Nephron progenitor cell (in vitro differentiated cells): ENCODE data around the gene SUSD2.
A peak's percentile ranks its signal among the peaks of the same experiment; 100 is the strongest.

Experiments
- DNase-seq: peaks from one replicate; pipeline ENCODE4 v3.0.0; 2021
- H3K27ac Mint-ChIP-seq: 2 replicates; pipeline ENCODE4 v1.8.0; 2021; ENCODE audit warnings: mild to moderate bottlenecking, moderate library complexity, mixed read lengths
- H3K27me3 Mint-ChIP-seq: 2 replicates; pipeline ENCODE4 v1.8.0; 2021; ENCODE audit warnings: mild to moderate bottlenecking, low read depth, mixed read lengths; ENCODE audit not compliant: poor library complexity
- H3K36me3 Mint-ChIP-seq: 2 replicates; pipeline ENCODE4 v1.8.0; 2021; ENCODE audit warnings: low read depth, mixed read lengths
- H3K4me1 Mint-ChIP-seq: 2 replicates; pipeline ENCODE4 v1.8.0; 2021; ENCODE audit warnings: mixed read lengths
- H3K4me3 Mint-ChIP-seq: 2 replicates; pipeline ENCODE4 v1.8.0; 2021; ENCODE audit warnings: mild to moderate bottlenecking, moderate library complexity, mixed read lengths
- H3K9me3 Mint-ChIP-seq: 2 replicates; pipeline ENCODE4 v1.8.0; 2021; ENCODE audit warnings: mild to moderate bottlenecking, moderate library complexity, mixed read lengths
- TF ChIP-seq, protein P1 (sequence below): fragments of 200-600 bp; sonication (generic); IDR thresholded peaks from 2 replicates; pipeline ENCODE4 v1.5.0; 2021; ENCODE audit warnings: antibody characterized with exemption

Gene SUSD2

DNA sequence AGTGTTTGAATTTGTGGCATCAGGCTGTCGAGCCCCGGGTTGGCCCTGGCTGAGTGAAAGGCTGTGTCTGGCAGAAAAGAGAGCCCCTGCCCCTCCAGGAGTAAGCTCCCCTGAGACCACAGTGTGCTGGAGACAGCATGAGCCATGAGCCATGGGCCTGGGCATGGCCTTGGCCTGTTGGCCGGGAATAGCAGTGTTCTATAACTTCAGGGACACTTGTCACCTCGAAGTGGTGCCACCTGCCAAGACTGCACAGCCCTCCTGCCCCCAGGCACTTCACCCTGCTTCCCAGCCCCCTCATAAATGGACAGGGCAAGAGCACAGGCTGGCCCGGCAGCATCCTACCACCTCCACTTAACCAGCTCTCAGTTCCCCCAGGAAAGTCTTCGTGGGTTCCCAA is 20.7 kb upstream of the SUSD2 start:
- TF ChIP-seq, protein P1, sequence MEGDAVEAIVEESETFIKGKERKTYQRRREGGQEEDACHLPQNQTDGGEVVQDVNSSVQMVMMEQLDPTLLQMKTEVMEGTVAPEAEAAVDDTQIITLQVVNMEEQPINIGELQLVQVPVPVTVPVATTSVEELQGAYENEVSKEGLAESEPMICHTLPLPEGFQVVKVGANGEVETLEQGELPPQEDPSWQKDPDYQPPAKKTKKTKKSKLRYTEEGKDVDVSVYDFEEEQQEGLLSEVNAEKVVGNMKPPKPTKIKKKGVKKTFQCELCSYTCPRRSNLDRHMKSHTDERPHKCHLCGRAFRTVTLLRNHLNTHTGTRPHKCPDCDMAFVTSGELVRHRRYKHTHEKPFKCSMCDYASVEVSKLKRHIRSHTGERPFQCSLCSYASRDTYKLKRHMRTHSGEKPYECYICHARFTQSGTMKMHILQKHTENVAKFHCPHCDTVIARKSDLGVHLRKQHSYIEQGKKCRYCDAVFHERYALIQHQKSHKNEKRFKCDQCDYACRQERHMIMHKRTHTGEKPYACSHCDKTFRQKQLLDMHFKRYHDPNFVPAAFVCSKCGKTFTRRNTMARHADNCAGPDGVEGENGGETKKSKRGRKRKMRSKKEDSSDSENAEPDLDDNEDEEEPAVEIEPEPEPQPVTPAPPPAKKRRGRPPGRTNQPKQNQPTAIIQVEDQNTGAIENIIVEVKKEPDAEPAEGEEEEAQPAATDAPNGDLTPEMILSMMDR = no peak
- no peak overlapping the region for H3K27ac Mint-ChIP-seq
- peaks cover 22% of the 10 kb centered on the region for H3K4me1 Mint-ChIP-seq
- peaks cover 3% of the 10 kb centered on the region for H3K27me3 Mint-ChIP-seq
- no peak for DNase-seq
- H3K36me3 Mint-ChIP-seq = no peaks in the 10 kb centered on the region
- no peaks in the 10 kb centered on the region for H3K9me3 Mint-ChIP-seq
- H3K4me3 Mint-ChIP-seq = no peak overlapping the region

DNA sequence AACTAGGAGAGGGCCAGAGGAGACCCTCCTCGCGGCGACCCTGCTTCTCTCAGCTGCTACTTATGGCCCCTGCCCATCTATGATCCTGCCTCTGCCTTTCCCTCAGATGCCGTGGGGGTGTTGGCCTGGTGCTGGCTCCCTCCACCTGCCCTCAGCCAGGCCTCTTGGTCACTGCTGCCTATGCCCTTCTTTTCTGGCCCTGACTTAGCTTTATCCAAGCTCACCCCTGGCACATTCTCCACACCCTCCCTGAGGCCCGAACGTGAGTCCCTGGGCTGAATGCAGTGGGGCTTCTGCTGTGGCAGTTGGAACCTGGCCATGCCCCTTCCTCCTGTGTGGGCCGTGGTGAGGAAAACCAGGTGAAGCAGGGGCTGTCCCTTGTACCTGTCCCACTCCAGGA is 19.8 kb upstream of the SUSD2 start:
- TF ChIP-seq, protein P1 = no peak
- no peaks in the 10 kb centered on the region for H3K9me3 Mint-ChIP-seq

DNA sequence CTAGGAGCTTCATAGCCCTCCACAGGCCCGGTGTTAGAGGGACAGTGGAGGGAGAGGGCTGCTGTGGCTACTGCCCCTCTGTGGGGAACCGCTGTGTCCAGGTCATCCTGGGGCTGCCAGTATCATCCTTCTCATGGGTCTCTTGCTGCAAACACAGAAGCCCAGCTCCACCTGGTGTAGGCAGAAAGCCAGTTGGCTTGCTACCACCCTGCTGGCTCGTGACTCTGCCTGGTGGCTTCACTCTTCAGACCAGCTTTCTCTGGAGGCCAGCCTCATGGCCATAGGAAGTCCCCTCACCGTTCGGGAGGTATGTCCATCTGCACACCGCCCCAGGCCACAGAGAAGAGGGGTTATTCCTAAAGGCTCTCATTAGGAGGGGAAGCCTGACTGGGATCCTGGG is 19.4 kb upstream of the SUSD2 start:
- peak overlapping the region; percentile 59 for H3K27ac Mint-ChIP-seq
- H3K27me3 Mint-ChIP-seq = no peaks in the 10 kb centered on the region
- DNase-seq = no peak
- TF ChIP-seq, protein P1 = no peak
- H3K4me3 Mint-ChIP-seq = no peak overlapping the region
- no peaks in the 10 kb centered on the region for H3K9me3 Mint-ChIP-seq
- no peaks in the 10 kb centered on the region for H3K36me3 Mint-ChIP-seq
- peaks cover 15% of the 10 kb centered on the region for H3K4me1 Mint-ChIP-seq

More for the DNA sequence above, 19.8 kb upstream of the SUSD2 start:
- H3K27ac Mint-ChIP-seq = no peak overlapping the region
- peaks cover 19% of the 10 kb centered on the region for H3K4me1 Mint-ChIP-seq
- H3K36me3 Mint-ChIP-seq = no peaks in the 10 kb centered on the region
- no peak for DNase-seq
- no peaks in the 10 kb centered on the region for H3K27me3 Mint-ChIP-seq
- no peak overlapping the region for H3K4me3 Mint-ChIP-seq

DNA sequence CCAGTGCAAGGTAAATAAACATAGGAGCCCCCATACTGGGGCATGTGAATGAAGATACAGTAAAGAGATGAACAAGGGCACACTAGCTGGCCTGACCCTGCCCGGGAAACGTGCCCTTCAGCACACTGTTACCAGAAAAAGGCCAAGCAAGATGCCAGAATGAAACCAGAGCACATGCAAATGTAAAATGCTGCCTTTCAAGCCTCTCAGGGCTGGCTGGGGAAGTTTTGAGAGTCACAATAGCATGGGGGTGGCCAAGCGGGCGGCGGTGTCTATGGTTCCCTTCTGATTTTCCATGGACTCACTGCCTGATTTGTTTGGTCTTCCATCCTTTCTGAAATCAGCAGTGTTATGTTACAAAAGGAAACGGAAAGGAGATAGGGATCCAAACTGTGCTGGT is 18.9 kb upstream of the SUSD2 start:
- Mint-ChIP-seq H3K4me1 (peaks cover 10% of the 10 kb centered on the region), H3K4me3 (no peak overlapping the region), H3K27me3 (no peaks in the 10 kb centered on the region), H3K36me3 (peaks cover under 1% of the 10 kb centered on the region), H3K9me3 (no peaks in the 10 kb centered on the region), H3K27ac (no peak overlapping the region)
- DNase-seq = no peak
- TF ChIP-seq, protein P1 = no peak

DNA sequence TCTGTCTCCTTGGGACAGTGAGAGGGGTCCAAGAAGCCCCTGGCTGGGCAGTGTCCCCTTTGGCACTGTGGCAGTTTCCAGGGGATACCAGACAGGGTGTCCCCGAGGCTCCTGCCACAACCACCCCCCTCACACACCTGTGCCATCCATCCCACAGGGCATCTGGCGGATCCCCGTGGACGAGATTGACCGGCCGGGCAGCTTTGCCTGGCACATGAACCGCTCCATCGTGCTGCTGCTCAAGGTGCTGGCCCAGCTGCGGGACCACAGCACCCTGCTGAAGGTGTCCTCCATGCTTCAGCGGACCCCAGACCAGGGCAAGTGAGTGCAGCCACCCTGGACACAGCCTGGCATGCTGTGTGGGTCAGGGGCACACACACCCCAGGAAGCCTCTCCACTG is 17.0 kb upstream of the SUSD2 start:
- no peak for DNase-seq
- Mint-ChIP-seq H3K9me3 (no peaks in the 10 kb centered on the region), H3K27ac (no peak overlapping the region), H3K36me3 (peaks cover 5% of the 10 kb centered on the region), H3K4me3 (no peak overlapping the region), H3K27me3 (no peaks in the 10 kb centered on the region), H3K4me1 (peaks cover 8% of the 10 kb centered on the region)
- TF ChIP-seq, protein P1 = no peak

DNA sequence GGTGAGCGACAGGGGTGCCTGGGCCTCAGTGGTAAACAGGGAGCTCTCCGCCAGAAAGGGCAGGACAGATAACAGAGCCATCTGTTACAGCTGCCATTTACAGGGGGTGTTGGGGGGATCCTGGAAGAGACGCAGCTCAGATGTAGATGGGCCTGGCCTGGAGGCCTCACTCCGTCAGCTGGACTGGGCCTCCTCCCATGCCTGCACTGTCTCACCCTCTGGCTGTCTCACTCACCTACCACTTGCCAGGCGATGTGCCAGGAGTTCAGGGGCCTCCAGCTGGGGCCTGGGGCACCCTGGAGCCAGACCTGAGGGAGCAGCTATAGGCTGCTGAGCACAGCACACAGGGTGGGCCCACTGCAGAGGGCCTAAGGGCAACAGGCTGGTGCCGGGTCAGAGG is 16.3 kb upstream of the SUSD2 start:
- Mint-ChIP-seq H3K27ac (no peak overlapping the region), H3K27me3 (no peaks in the 10 kb centered on the region), H3K9me3 (no peaks in the 10 kb centered on the region), H3K4me1 (peaks cover 11% of the 10 kb centered on the region), H3K36me3 (peaks cover 5% of the 10 kb centered on the region), H3K4me3 (no peak overlapping the region)
- no peak for DNase-seq
- TF ChIP-seq, protein P1 = no peak
